Left lung (tissue), 10 donors: ENCODE results near the gene CD63. TPM values are rescaled to one million over a fixed set of nuclear protein-coding genes. Genes with fewer than 3 reads are reported as not detected.

Experiments
- ATAC-seq: fragments of 200-7000 bp; cut with Tn5 transposase; one replicate; pipeline ENCODE4 v1.9.1; 2020; ENCODE audit warnings: moderate library complexity
- DNase-seq, 4 donors: peaks; one replicate each; pipeline ENCODE4 v3.0.0-alpha.2; 2013 to 2020
- H3K27ac ChIP-seq, 2 donors: fragments of 200-600 bp; sonication (generic) in 1 of 2; one replicate each; pipeline versions ENCODE4 v1.5.0 to v1.8.0; 2020 to 2021
- H3K27me3 ChIP-seq, 2 donors: fragments of 200-600 bp; sonication (generic) in 1 of 2; one replicate each; pipeline versions ENCODE4 v1.5.0 to v1.8.0; 2020 to 2021
- H3K36me3 ChIP-seq, 2 donors: fragments of 200-600 bp; sonication (generic) in 1 of 2; one replicate each; pipeline versions ENCODE4 v1.5.0 to v1.8.0; 2020 to 2021
- H3K4me1 ChIP-seq, 2 donors: fragments of 200-600 bp; one replicate each; pipeline ENCODE4 v1.8.0; 2021
- H3K4me3 ChIP-seq, 2 donors: fragments of 200-600 bp; sonication (generic) in 1 of 2; one replicate each; pipeline versions ENCODE4 v1.5.0 to v1.8.0; 2020 to 2021; ENCODE audit warnings: mild to moderate bottlenecking in 1 of 2
- H3K9me3 ChIP-seq, 2 donors: fragments of 200-600 bp; sonication (generic) in 1 of 2; one replicate each; pipeline versions ENCODE4 v1.5.0 to v1.8.0; 2020 to 2021
- CTCF ChIP-seq, 2 donors: fragments of 200-600 bp; sonication (generic) in 1 of 2; IDR thresholded peaks; one replicate each; pipeline versions ENCODE4 v1.5.0 to v1.8.0; 2021; ENCODE audit warnings: antibody characterized with exemption in 2 of 2
- intact Hi-C, 2 donors: fragments of 100-400 bp; cut with DNase I; formaldehyde crosslinking; loops; one replicate each; pipeline versions ENCODE4 v1.11.2 to v1.14.2; 2022
- polyA plus RNA-seq, 6 donors: library from polyadenylated mRNA; unstranded; fragments of 120-200 nt; gene quantifications; one replicate each; pipeline ENCODE4 v1.2.1, GENCODE V29; 2013; ENCODE audit not compliant: insufficient read length in 6 of 6
- total RNA-seq, 2 donors: library from RNA; stranded (reverse); fragmentation: NEBNext Ultra II Directional; extraction: Animal tissue kit (Norgen Biotek cat#: 25700); gene quantifications; one replicate each; pipeline ENCODE4 v1.2.1, GENCODE V29; 2021
- donor health status: DM: no; HTN: yes; CAD: no.
- donor health status: DM: no; HTN: no; CAD: no.

The CD63 gene
- total and polyA plus RNA-seq, 8 donors, result 585 to 1,766 (median 677) TPM

GRCh38 chr12:55688716-55689655 lies 39.8 kb downstream of the CD63 start:
- no peaks in the 10 kb centered on the region for H3K4me1 ChIP-seq
- intact Hi-C loops, result no loop called here
- no peak overlapping the region for H3K27ac ChIP-seq
- no peaks in the 10 kb centered on the region for H3K9me3 ChIP-seq
- peaks cover 0 to 1% of the 10 kb centered on the region in 2 donors for H3K36me3 ChIP-seq
- DNase-seq (peak in 1 of 4 donors; percentile 13), ATAC-seq (no peak)
- H3K4me3 ChIP-seq, result no peak overlapping the region
- H3K27me3 ChIP-seq, result no peaks in the 10 kb centered on the region
- no peak for TF ChIP-seq CTCF (IDR thresholded peaks at IDR 0.05)

GRCh38 chr12:55687746-55688145 lies 41.1 kb downstream of the CD63 start:
- intact Hi-C loops, result no loop called here
- Histone ChIP-seq H3K27ac (no peak overlapping the region), H3K4me1 (no peaks in the 10 kb centered on the region), H3K36me3 (no peaks in the 10 kb centered on the region), H3K27me3 (no peaks in the 10 kb centered on the region), H3K4me3 (no peak overlapping the region), H3K9me3 (no peaks in the 10 kb centered on the region)
- no peak for ATAC-seq
- no peak for DNase-seq
- no peak for TF ChIP-seq CTCF (IDR thresholded peaks at IDR 0.05)

- peaks cover 0 to 11% of the 10 kb centered on the region in 2 donors for H3K4me1 ChIP-seq
- peaks cover 0 to 8% of the 10 kb centered on the region in 2 donors for H3K27me3 ChIP-seq
- DNase-seq (no peak), ATAC-seq (no peak)
- no peak overlapping the region for H3K4me3 ChIP-seq
- no peak for TF ChIP-seq CTCF (IDR thresholded peaks at IDR 0.05)
- H3K9me3 ChIP-seq, result no peaks in the 10 kb centered on the region
- intact Hi-C loops, result no loop called here
- no peaks in the 10 kb centered on the region for H3K36me3 ChIP-seq
- no peak overlapping the region for H3K27ac ChIP-seq
Observed at GRCh38 chr12:55686366-55687010, 42.3 kb downstream of the CD63 start.

GRCh38 chr12:55685671-55686070 lies 43.1 kb downstream of the CD63 start:
- intact Hi-C loops, result no loop called here
- Histone ChIP-seq H3K36me3 (no peaks in the 10 kb centered on the region), H3K27ac (no peak overlapping the region), H3K9me3 (no peaks in the 10 kb centered on the region), H3K27me3 (peaks cover 0 to 11% of the 10 kb centered on the region in 2 donors), H3K4me3 (no peak overlapping the region), H3K4me1 (peaks cover 0 to 20% of the 10 kb centered on the region in 2 donors)
- ATAC-seq, result no peak
- no peak for TF ChIP-seq CTCF (IDR thresholded peaks at IDR 0.05)
- DNase-seq, result no peak

- no peak for ATAC-seq
- Histone ChIP-seq H3K27ac (no peak overlapping the region), H3K36me3 (no peaks in the 10 kb centered on the region), H3K27me3 (peaks cover 0 to 11% of the 10 kb centered on the region in 2 donors), H3K9me3 (no peaks in the 10 kb centered on the region), H3K4me3 (no peak overlapping the region), H3K4me1 (peaks cover 0 to 21% of the 10 kb centered on the region in 2 donors)
- intact Hi-C loops, result no loop called here
- no peak for DNase-seq
- no peak for TF ChIP-seq CTCF (IDR thresholded peaks at IDR 0.05)
Observed at GRCh38 chr12:55684761-55685370, 43.9 kb downstream of the CD63 start.
